Osteocyte (in vitro differentiated cells): ENCODE measurements around the gene CCS. TPM values are rescaled to one million over a fixed set of nuclear protein-coding genes. Genes with fewer than 3 reads are reported as not detected.

Experiments used
- DNase-seq: peaks from one replicate; pipeline ENCODE4 v3.0.0; 2021; ENCODE audit warnings: mixed read lengths; ENCODE audit not compliant: unreplicated experiment; ENCODE audit errors: extremely low spot score
- H3K27ac Mint-ChIP-seq: one replicate; pipeline ENCODE4 v1.8.0; 2021; ENCODE audit warnings: mild to moderate bottlenecking, mixed read lengths; ENCODE audit not compliant: unreplicated experiment
- H3K27me3 Mint-ChIP-seq: one replicate; pipeline ENCODE4 v1.8.0; 2021; ENCODE audit warnings: mixed read lengths; ENCODE audit not compliant: unreplicated experiment
- H3K36me3 Mint-ChIP-seq: one replicate; pipeline ENCODE4 v1.8.0; 2021; ENCODE audit warnings: mixed read lengths; ENCODE audit not compliant: unreplicated experiment
- H3K4me1 Mint-ChIP-seq: one replicate; pipeline ENCODE4 v1.8.0; 2021; ENCODE audit warnings: mixed read lengths; ENCODE audit not compliant: unreplicated experiment
- H3K4me3 Mint-ChIP-seq: one replicate; pipeline ENCODE4 v1.8.0; 2021; ENCODE audit warnings: mild to moderate bottlenecking, moderate library complexity, mixed read lengths; ENCODE audit not compliant: unreplicated experiment
- H3K9me3 Mint-ChIP-seq: one replicate; pipeline ENCODE4 v1.8.0; 2021; ENCODE audit warnings: mixed read lengths; ENCODE audit not compliant: unreplicated experiment
- CTCF ChIP-seq: fragments of 200-600 bp; sonication (generic); IDR thresholded peaks from 2 replicates; pipeline ENCODE4 v1.5.0; 2021; ENCODE audit warnings: antibody characterized with exemption, mild to moderate bottlenecking, moderate library complexity
- total RNA-seq: library from RNA; stranded (reverse); gene quantifications from 2 replicates; pipeline ENCODE4 v1.2.1, GENCODE V29; 2021

The CCS gene
- total RNA-seq, 1 donor from 2014 or later = 46.8 TPM

GRCh38 chr11:66595245-66595904 lies 2.4 kb downstream of the CCS start:
- Mint-ChIP-seq H3K27ac (peak overlapping the region; percentile 46), H3K27me3 (no peaks in the 10 kb centered on the region)

GRCh38 chr11:66598993-66599392 lies 6.0 kb downstream of the CCS start:
- Mint-ChIP-seq H3K36me3 (peaks cover 5% of the 10 kb centered on the region), H3K4me1 (peaks cover 43% of the 10 kb centered on the region), H3K27me3 (no peaks in the 10 kb centered on the region), H3K4me3 (no peak overlapping the region), H3K9me3 (no peaks in the 10 kb centered on the region), H3K27ac (no peak overlapping the region)
- DNase-seq = no peak
- no peak for TF ChIP-seq CTCF

More at GRCh38 chr11:66595245-66595904, 2.4 kb downstream of the CCS start:
- peaks cover 34% of the 10 kb centered on the region for H3K4me1 Mint-ChIP-seq
- no peak for TF ChIP-seq CTCF
- H3K36me3 Mint-ChIP-seq = peaks cover 4% of the 10 kb centered on the region
- peak overlapping the region; percentile 5 for H3K4me3 Mint-ChIP-seq
- H3K9me3 Mint-ChIP-seq = no peaks in the 10 kb centered on the region
- DNase-seq = no peak

GRCh38 chr11:66600219-66600618 lies 7.2 kb downstream of the CCS start:
- H3K4me3 Mint-ChIP-seq = no peak overlapping the region
- no peaks in the 10 kb centered on the region for H3K27me3 Mint-ChIP-seq
- no peak for DNase-seq
- TF ChIP-seq CTCF = no peak
- peaks cover 36% of the 10 kb centered on the region for H3K4me1 Mint-ChIP-seq
- peak overlapping the region; percentile 45 for H3K27ac Mint-ChIP-seq
- peaks cover 10% of the 10 kb centered on the region for H3K36me3 Mint-ChIP-seq
- no peaks in the 10 kb centered on the region for H3K9me3 Mint-ChIP-seq

- no peak for DNase-seq
- Mint-ChIP-seq H3K4me3 (no peak overlapping the region), H3K27me3 (no peaks in the 10 kb centered on the region), H3K4me1 (peaks cover 31% of the 10 kb centered on the region), H3K36me3 (peaks cover 15% of the 10 kb centered on the region), H3K9me3 (no peaks in the 10 kb centered on the region), H3K27ac (peak overlapping the region; percentile 45)
- TF ChIP-seq CTCF = no peak
Observed at GRCh38 chr11:66600631-66601233, 7.7 kb downstream of the CCS start.

GRCh38 chr11:66603072-66603471 lies 10.1 kb downstream of the CCS start:
- DNase-seq = no peak
- H3K36me3 Mint-ChIP-seq = peaks cover 16% of the 10 kb centered on the region

More at GRCh38 chr11:66603072-66603471, 10.1 kb downstream of the CCS start:
- Mint-ChIP-seq H3K27me3 (no peaks in the 10 kb centered on the region), H3K4me1 (peaks cover 38% of the 10 kb centered on the region), H3K9me3 (no peaks in the 10 kb centered on the region), H3K4me3 (no peak overlapping the region), H3K27ac (no peak overlapping the region)
- TF ChIP-seq CTCF = no peak
